HG03469 (cell line): ENCODE measurements around the gene CELF2.
A peak's percentile ranks its signal among the peaks of the same experiment; 100 is the strongest.
"Not testable (repeated sequence)": the region's sequence is repeated elsewhere in the genome, so short reads cannot be mapped to it uniquely, and the experiment has no call there.

Experiments
- ATAC-seq: cut with Tn5 transposase; IDR thresholded peaks from one replicate; pipeline ENCODE4 v1.9.1; 2021; ENCODE audit warnings: mild to moderate bottlenecking, moderate library complexity, moderate number of reproducible peaks; ENCODE audit not compliant: unreplicated experiment

CELF2 gene

DNA sequence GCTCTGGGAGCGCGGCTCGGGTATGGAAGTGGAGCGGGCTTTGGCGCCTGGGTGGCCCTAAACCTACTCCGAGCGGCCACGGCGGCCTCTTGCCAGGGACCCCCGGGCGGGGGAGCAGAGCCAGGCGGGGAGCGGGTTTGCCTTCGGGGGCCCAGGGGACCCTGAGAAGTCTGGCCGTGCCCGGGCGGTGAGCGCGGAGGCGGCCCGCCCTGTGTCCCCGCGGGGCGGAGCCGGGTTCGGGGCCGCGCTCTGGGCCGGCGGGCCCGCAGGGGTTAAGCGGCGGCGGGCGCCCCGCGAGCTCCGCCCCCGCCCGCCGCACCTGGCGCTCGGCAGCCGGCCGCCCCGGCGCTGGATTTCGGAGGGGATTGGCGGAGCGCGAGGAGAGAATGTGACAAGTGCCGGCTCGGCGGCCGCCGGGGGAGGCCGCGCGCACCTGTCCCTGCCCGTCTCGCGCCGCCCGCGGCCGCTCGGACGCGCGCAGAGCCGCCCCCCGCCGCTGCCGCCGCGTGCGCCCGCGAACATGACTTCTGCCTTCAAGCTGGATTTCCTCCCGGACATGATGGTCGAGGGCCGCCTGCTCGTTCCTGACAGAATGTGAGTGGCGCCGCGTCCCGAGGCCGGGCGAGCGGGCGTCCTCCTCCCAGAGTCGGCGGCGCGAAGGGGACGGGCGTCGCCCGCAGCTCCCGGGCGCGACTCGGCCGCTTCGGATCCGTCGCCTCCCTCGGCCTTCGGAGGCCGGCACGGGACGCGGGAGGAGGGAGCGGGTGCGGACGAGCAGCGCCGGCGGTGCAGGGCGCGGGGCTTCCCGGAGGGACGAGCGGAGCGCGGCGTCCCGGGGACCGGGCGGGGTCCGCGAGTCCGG, at the start of gene CELF2:
Gene CELF2 (plus strand): TSS at position 303 of the 862 bp plus-strand sequence. CDS start 218 bp downstream, at position 521.
- peak; percentile 78 for ATAC-seq

DNA sequence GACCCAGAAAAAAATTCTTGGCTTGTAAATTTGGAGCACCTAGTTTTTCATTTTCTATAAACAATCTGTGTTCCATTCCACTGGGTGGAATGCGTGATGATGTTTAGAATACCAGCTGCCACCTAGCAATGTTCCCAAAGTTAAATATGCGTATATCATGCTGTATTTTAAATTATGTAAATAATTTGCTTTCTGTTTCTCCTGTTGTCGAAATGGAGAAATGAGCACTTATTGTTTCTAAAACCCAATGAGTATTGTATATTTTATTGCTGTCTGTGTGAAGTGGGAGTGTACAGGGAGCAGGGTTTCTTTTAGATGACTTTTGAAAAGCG, 49.4 kb upstream of the CELF2 start:
- no peak for ATAC-seq

DNA sequence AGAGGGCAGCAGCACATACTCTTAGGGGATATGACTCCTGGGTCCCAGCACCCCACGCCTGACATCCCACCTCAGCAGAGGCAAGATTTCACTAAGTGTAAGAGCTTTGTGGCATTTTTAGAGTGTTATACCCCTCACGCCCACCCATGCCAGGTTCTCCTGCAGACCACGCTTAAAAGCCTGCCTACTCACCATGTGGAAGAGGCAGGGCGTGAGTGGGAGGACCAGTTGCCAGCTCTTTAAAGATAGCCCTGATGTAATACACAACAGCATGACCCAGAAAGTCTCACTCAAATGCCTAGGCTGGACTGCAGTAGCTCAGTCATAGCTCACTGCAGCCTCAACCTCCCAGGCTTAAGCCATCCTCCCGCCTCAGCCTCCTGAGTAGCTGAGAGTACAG, 44.4 kb upstream of the CELF2 start:
- no peak for ATAC-seq

DNA sequence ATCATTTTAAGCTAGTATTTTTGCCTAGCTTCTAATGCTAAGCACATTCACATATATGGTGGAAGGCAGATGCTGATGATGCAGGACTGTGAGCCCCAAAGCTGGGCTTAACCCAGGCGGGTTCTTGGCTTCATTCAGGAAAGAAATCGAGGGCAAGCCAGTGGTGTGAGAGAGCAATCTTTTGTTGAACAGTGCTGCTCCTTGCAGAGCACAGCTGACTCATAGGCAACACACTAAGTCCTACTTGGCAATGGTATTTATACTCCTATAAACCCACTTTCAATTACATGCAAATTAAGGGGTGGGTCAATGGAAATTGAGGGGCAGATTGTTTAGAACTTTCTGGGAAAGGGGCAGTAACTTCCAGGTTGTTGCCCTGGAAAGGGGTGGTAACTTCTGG, 42.0 kb upstream of the CELF2 start:
- no peak for ATAC-seq

DNA sequence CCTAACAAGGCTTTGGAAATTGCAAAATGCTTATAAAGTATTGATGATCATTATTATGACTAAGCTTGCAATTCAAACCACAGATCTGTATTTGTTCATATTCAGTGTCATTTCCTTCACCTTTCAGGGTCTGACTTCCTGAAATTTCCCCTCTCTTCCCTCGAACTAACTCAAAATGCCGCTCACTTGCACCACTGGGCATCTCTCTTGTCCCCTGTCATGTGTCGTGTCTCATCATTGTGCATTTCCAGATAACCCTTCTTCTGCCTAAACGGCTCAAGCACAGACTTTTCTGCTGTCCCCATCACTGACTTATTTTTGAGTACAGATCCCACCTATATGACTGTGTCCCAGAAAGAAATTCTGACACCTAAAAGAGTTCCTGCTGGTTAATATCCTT, 41.0 kb upstream of the CELF2 start:
- ATAC-seq = no peak

DNA sequence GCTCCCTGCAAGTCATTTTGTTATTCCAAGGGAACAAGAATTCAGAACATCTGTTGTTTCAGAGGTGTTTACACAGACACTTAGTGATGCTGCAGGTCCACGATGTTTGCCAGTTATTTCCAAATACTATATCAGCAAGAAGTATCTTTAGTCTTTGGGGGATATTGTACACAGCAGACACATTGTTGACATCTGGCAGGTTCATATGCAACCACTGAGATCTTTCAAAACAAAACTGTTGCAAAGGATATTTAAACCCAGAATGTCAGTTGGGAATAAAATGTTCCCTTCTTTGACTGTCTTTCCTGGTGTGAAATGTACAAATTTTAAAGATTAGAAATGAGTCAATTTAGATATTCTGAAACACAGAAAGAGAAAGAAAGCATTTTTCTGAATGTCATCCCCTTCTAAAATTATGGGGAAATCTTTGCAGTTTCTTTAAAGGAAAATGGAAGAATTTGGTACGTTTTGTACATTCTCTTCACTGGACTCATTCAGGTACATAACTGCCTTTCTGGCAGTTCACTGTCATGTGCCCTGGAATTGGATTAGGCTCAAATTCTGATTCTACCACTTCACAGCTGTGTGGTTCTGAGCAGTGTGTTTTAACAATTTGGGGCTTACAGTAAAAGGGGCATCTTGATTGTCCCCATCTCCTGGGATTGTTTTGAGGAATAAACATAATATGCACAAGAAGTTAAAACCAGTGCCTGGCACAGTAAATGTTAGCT, 40.3 kb upstream of the CELF2 start:
- ATAC-seq = no peak

DNA sequence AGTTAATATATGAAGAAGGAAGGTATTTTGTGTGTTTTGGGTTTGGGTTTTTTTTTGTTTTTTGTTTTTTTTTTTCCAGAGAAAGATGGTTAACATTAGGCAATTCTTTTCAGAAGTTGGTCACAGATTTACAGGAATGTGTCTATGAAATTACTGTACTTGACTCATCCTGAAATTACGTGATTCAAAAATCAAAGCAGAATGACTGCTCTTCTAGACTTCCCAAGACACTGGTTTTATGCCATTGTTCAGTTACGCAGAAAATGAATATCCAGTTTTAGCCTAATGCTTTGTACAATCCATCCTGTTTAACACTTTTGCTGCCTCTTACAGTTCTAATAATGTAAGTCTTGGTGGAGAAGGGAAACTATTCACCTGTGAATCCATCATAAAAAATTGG, 39.7 kb upstream of the CELF2 start:
- ATAC-seq = no peak

DNA sequence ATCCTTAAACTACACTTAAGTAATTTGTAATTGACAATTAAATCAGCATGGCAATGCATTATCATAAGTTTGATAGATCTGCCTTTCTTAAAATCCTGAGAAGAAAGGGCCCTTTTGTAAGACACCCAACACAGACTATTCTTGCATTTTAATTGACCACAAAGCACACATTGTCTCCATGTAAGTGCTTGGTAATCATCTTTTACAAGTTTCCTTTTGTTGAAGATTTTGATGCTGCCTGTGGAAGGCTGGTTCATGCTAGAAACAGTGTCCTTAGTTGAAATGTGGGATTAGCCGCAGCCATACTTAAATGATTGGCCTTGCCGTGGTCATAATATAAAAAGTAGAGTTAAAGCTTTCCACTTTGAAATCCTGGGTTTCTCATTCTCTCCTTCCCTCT, 32.3 kb upstream of the CELF2 start:
- ATAC-seq = no peak

DNA sequence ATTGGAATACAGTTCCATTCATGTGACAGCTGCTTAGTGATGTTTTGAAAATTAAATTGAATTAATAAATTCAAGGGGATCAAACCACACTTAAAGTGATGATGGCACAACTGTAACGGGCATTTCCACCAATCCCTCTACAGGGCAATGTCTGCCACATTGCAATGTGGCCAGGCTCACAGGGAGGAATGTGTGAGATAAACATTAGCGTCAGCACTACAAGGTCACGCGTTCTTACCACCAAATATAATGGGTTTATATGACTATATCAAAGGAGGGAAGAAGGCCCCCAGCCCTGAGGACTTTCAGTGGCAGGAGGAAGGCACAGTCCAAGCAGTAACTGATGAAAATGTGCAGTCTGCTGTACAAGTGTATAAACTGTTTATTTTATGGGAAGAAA, 31.1 kb upstream of the CELF2 start:
- ATAC-seq = no peak

DNA sequence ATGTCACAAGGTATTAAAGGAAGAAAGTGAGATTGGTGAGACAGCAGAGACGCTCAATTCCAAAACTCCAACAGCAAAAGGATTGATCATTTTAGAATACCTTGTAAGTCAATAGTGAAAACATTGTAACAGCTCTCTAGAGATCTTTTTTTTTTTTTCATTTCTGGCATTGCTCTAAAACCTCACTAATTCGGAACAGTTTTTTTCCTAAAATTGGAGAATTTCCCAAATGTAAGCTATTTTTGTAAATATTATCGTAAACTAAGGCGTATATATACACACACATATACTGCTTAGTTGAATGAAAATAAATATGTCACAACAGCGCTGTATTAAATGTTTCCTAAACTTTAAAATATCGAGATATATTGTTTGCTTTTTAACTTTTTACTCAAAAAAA, 30.6 kb upstream of the CELF2 start:
- ATAC-seq = no peak

DNA sequence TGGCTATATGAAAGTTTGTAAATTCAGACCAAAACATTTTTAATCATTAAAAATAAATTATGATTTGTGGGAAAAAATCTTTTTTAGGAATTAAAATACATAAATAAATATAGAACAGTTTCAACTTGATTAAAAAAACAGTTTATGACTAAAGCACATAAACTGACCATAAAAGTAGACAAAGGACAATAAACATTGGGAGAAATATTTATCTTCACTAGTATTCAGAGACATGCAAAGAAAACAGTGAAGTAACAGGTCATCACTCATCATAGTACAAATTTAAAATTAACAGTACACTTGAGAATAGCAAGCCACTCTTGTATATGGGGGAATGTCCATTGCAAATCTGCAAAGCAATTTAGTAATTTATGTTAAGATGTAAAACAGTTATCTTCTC, 28.0 kb upstream of the CELF2 start:
- no peak for ATAC-seq

DNA sequence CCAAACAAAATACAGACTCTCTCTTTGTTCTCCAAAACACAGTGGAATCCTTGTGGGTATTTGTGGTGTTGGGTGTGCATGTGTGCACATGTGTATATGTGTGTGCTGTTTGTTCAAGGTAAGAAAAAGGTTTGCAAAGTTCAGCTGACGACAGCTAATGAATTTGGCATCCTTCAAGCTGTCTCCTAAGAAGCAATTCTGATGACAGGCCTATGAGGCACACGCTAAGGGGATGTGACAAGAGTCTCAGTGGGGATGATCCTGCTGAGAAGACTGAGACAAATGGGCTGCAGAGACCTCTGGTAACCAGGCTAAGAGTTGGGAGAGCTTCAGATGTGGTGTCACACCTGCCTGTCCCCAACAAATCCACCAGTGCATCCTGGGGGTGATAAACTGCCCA, 26.5 kb upstream of the CELF2 start:
- ATAC-seq = no peak

DNA sequence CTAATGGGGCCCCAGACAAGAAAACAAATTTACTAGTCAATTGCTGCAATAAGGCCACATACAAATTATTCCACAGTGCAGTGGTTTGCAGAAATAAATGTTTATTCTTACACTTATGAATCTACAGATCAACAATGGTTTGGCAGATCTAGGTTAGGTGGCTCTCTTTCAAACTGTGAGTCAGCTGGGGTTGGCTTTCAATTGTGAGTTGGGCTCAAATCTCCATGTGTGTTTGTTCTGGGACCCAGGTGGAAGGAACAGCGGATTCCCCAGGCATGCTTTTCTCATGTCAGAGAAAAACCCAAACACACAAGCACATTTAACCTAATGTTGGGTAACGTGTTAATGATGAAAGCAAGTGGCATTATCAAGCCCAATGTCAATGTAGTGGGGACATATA, 25.6 kb upstream of the CELF2 start:
- ATAC-seq = no peak

DNA sequence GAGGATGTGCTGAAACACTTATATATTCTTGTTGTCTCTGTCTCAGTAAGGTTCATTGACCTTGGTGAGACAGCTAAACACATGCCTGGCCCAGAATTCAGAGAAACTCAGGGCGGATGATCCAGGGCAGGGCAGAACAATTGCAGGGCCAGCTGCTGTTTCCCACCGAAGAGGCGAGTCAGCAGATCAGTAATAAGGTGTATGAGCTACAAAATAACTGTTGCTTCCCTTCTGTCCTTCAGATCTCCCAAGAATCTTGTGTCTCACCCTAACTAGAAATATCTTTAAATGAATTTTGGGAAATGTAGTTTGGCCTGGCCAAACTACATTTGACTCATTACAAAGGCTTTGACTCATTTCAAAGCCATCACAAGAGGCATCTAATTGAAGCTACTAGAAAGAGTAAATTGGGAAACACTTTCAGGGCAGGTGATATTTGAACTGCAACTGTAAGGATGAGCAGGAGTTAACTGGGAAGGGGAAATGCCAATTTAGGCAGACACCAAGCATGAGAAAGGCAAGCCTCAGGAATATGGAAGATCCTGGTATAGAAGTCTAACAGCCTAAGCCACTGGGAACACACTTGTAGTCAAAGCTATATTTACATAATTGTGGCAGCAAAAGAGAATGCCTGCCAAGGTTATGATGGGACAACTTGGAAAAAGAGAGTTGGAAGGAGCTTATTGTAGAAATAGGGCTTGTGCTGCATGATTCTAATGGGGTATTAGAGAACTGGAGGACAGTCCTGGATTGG, 24.5 kb upstream of the CELF2 start:
- no peak for ATAC-seq

DNA sequence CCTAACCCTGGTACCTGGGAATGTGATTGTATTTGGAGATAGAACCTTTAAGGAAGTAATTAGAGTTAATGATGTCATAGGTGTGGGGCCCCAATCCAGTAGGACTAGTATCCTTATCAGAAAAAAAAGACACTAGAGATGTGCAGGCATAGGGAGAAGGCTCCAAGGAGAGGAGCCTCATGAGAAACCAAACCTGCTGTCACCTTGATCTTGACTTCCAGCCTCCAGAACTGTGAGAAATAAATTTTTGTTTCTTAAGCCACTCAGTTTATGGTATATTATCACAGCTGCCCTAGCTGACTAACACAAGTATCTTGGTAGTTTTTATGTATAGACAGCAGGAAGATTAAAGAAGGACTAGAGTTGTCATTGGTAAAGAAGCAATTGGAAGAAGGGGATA, 23.9 kb upstream of the CELF2 start:
- no peak for ATAC-seq

DNA sequence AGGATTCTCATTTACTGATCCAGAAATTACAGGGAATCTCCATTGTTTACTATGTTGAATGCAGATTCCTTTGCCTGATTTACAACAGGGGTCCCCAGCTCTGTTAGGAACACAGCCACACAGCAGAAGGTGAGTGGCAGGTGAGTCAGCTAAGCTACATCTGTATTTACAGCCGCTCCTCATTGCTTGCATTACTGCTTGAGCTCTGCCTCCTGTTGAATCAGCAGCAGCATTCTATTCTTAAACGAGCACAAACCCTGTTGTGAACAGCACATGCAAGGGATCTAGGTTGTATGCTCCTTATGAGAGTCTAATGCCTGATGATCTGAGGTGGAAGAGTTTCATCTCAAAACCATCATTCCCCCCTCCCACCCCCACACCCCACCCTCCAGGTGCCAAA, 23.3 kb upstream of the CELF2 start:
- ATAC-seq = no peak

DNA sequence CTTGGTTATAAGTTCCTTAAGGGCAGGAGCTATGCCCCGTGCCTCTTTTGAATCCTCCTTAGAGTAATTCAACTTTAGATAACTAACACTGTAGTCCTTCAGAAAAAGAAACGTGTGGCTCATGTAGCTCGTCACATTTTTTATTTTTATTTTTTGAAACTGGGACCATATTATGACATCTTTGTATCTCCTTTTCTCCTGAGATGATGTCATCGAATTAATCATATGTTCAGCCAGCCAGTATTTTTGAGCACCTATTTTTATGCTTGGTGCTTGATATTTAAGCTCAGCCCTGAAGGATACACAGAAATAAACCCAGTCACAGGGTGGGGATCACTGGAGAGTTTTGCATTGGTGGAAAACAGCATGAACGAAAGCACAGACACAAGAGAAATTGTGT, 22.6 kb upstream of the CELF2 start:
- no peak for ATAC-seq

DNA sequence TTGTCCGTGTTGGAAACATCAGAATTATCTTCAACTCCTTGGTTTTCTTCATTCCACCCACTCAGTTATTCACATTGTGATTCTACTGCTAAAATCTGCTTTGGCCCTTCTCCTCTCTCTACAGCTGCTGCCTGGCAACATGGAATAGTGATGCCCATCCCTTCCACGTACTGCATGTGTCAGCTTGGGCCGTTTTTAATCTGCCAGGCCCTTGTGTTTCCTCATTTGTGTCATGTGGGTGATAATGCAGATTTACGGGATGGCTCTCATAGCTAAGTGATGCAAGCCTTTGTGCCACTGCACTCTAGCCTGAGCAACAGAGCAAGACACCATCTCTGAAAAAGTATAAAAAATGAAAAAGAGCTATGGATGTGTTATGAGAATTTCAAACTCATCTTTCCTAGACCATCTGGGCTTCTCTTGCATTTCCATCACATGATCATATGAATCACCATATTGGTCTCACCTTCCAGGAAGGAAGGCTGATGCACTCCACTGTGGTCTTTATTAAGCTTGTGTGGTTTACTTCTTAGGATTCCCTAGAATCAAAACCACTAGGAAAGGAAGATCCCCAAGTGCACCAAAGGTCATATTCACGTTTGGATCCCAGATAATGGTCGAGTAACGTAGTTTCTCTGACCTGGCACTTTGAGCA, 20.6 kb upstream of the CELF2 start:
- ATAC-seq = no peak

DNA sequence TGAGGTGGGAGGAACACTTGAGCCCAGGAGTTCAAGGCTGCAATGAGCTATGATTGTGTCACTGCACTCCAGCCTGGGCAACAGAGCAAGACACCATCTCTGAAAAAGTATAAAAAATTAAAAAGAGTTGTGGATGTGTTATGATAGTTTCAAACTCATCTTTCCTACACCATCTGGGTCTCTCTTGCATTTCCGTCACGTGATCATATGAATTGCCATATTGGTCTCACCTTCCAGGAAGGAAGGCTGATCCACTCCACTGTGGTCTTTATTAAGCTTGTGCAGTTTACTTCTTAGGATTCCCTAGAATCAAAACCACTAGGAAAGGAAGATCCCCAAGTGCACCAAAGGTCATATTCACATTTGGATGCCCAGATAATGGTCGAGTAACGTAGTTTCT, 18.2 kb upstream of the CELF2 start:
- ATAC-seq = not testable (repeated sequence)

DNA sequence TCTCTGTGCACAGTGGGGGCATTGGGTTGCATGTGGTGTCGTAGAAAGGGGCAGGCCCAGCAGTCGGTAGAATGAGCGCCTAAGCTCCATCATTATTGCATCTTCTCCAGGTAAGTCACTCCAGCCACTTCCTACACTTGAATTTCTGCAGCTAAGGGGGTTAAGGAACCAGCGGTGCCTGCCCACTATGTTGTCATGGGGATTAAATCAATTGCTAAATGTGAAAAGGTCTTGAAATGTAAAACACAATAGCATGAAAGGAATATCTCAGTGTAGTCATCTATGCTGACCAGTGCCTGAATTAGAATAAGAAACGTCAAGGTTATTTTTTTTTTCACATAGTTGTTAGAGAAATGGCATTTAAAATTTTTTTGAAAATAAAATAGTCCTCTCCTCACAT, 15.2 kb upstream of the CELF2 start:
- ATAC-seq = no peak

DNA sequence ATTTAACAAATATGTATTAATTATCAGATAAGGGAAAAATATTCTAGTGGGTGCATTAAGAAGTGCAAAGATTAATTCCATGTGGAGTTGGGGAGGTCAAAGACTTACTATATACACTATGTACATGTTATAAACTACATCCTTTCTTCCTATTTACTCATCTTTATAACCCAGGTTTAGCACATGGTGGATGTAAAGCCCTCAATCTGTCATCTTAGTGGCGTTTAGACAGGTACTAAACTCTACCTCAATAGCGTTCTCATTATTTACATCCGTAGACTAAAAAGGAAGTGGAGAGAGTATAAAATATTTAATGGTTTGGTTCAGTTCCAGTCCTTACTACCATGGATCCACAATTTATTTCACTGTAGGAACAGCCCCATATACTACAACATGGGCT, 14.8 kb upstream of the CELF2 start:
- no peak for ATAC-seq
